Activated effector memory CD4-positive, alpha-beta T cell treated with anti-CD3 and anti-CD28 coated beads, Interleukin-2, amount 50 U/mL, for 16 hours (primary cell): ENCODE measurements around the gene CIT.

ENCODE experiments used
- DNase-seq: peaks from one replicate; pipeline ENCODE4 v3.0.0-alpha.2; 2020

The CIT gene

GRCh38 chr12:119857041-119857591, 20.0 kb downstream of the CIT start:
- no peak for DNase-seq

GRCh38 chr12:119850330-119850729, 26.8 kb downstream of the CIT start:
- DNase-seq: no peak

- no peak for DNase-seq
Measured at GRCh38 chr12:119843100-119843499, 34.0 kb downstream of the CIT start.

GRCh38 chr12:119842380-119842779, 34.7 kb downstream of the CIT start:
- no peak for DNase-seq

GRCh38 chr12:119841433-119842210, 35.5 kb downstream of the CIT start:
- DNase-seq: no peak

- DNase-seq: no peak
Measured at GRCh38 chr12:119840582-119840981, 36.5 kb downstream of the CIT start.

- DNase-seq: no peak
Measured at GRCh38 chr12:119840168-119840567, 37.0 kb downstream of the CIT start.

- DNase-seq: no peak
Measured at GRCh38 chr12:119838826-119839600, 38.1 kb downstream of the CIT start.

- no peak for DNase-seq
Measured at GRCh38 chr12:119836781-119837180, 40.3 kb downstream of the CIT start.

- DNase-seq: no peak
Measured at GRCh38 chr12:119835068-119835467, 42.1 kb downstream of the CIT start.

GRCh38 chr12:119829439-119829838, 47.7 kb downstream of the CIT start:
- DNase-seq: no peak

- DNase-seq: no peak
Measured at GRCh38 chr12:119828300-119828699, 48.8 kb downstream of the CIT start.

GRCh38 chr12:119827760-119828159, 49.4 kb downstream of the CIT start:
- DNase-seq: no peak

GRCh38 chr12:119826661-119827445, 50.3 kb downstream of the CIT start:
- DNase-seq: no peak

- no peak for DNase-seq
Measured at GRCh38 chr12:119825262-119825661, 51.9 kb downstream of the CIT start.

GRCh38 chr12:119822046-119822445, 55.1 kb downstream of the CIT start:
- no peak for DNase-seq

- DNase-seq: no peak
Measured at GRCh38 chr12:119819322-119819721, 57.8 kb downstream of the CIT start.

GRCh38 chr12:119817546-119818343, 59.4 kb downstream of the CIT start:
- no peak for DNase-seq

GRCh38 chr12:119809023-119809422, 68.1 kb downstream of the CIT start:
- DNase-seq: no peak

- DNase-seq: no peak
Measured at GRCh38 chr12:119808441-119808840, 68.7 kb downstream of the CIT start.

- DNase-seq: no peak
Measured at GRCh38 chr12:119807380-119807779, 69.7 kb downstream of the CIT start.

- no peak for DNase-seq
Measured at GRCh38 chr12:119804011-119804641, 73.0 kb downstream of the CIT start.
